HUES6 (cell line): ENCODE data around the gene CTNNBL1.

Source experiments
- H3K27ac ChIP-seq: 2 replicates; pipeline ENCODE4 v1.7.0; 2013; ENCODE audit warnings: low read depth, mild to moderate bottlenecking, low read length, inconsistent platforms
- H3K27me3 ChIP-seq: 2 replicates; pipeline ENCODE4 v1.6.1; 2013; ENCODE audit warnings: low read length; ENCODE audit not compliant: control insufficient read depth, insufficient read depth
- H3K36me3 ChIP-seq: 2 replicates; pipeline ENCODE4 v1.6.1; 2013; ENCODE audit warnings: low read length; ENCODE audit not compliant: control insufficient read depth, insufficient read depth
- H3K4me1 ChIP-seq: 2 replicates; pipeline ENCODE4 v1.6.1; 2013; ENCODE audit warnings: low read length; ENCODE audit not compliant: control insufficient read depth, insufficient read depth
- H3K4me3 ChIP-seq: 2 replicates; pipeline ENCODE4 v1.5.1; 2013; ENCODE audit warnings: low read depth, low read length
- H3K9ac ChIP-seq: one replicate; pipeline ENCODE4 v1.6.1; 2013; ENCODE audit warnings: mild to moderate bottlenecking, low read length
- H3K9me3 ChIP-seq: 2 replicates; pipeline ENCODE4 v1.6.1; 2013; ENCODE audit warnings: low read depth, low read length; ENCODE audit not compliant: control insufficient read depth, insufficient read depth

The CTNNBL1 gene

GRCh38 chr20:37745553-37745952, 51.7 kb downstream of the CTNNBL1 start:
- Histone ChIP-seq H3K27ac (no peak overlapping the region), H3K9ac (no peak overlapping the region), H3K36me3 (peaks cover 20% of the 10 kb centered on the region), H3K27me3 (no peaks in the 10 kb centered on the region), H3K4me1 (peaks cover 7% of the 10 kb centered on the region), H3K4me3 (no peak overlapping the region), H3K9me3 (no peaks in the 10 kb centered on the region)

- H3K4me3 ChIP-seq = no peak overlapping the region
- H3K9ac ChIP-seq = no peak overlapping the region
- no peaks in the 10 kb centered on the region for H3K9me3 ChIP-seq
- peaks cover 7% of the 10 kb centered on the region for H3K4me1 ChIP-seq
- peaks cover 20% of the 10 kb centered on the region for H3K36me3 ChIP-seq
- no peak overlapping the region for H3K27ac ChIP-seq
- H3K27me3 ChIP-seq = no peaks in the 10 kb centered on the region
These were observed 54.2 kb downstream of the CTNNBL1 start for GRCh38 chr20:37748015-37748414.

GRCh38 chr20:37749218-37749617, 55.4 kb downstream of the CTNNBL1 start:
- Histone ChIP-seq H3K27ac (no peak overlapping the region), H3K9ac (no peak overlapping the region), H3K4me3 (no peak overlapping the region), H3K4me1 (peaks cover 7% of the 10 kb centered on the region), H3K36me3 (peaks cover 20% of the 10 kb centered on the region), H3K27me3 (no peaks in the 10 kb centered on the region), H3K9me3 (no peaks in the 10 kb centered on the region)

GRCh38 chr20:37749620-37750403, 56.0 kb downstream of the CTNNBL1 start:
- Histone ChIP-seq H3K36me3 (peaks cover 20% of the 10 kb centered on the region), H3K4me3 (no peak overlapping the region), H3K9ac (no peak overlapping the region), H3K4me1 (peaks cover 7% of the 10 kb centered on the region), H3K9me3 (no peaks in the 10 kb centered on the region), H3K27ac (no peak overlapping the region), H3K27me3 (no peaks in the 10 kb centered on the region)

- H3K36me3 ChIP-seq = peaks cover 7% of the 10 kb centered on the region; the same call in 1 of the 2 replicates
- H3K4me1 ChIP-seq = no peaks in the 10 kb centered on the region
- no peak overlapping the region for H3K4me3 ChIP-seq
- no peaks in the 10 kb centered on the region for H3K9me3 ChIP-seq
- no peaks in the 10 kb centered on the region for H3K27me3 ChIP-seq
- H3K9ac ChIP-seq = no peak overlapping the region
- H3K27ac ChIP-seq = no peak overlapping the region
These were observed 61.8 kb downstream of the CTNNBL1 start for GRCh38 chr20:37755665-37756064.

GRCh38 chr20:37756234-37756633, 62.4 kb downstream of the CTNNBL1 start:
- peaks cover 7% of the 10 kb centered on the region; the same call in 1 of the 2 replicates for H3K36me3 ChIP-seq
- H3K9ac ChIP-seq = no peak overlapping the region
- H3K27ac ChIP-seq = no peak overlapping the region
- H3K4me1 ChIP-seq = no peaks in the 10 kb centered on the region
- H3K4me3 ChIP-seq = no peak overlapping the region
- no peaks in the 10 kb centered on the region for H3K9me3 ChIP-seq
- no peaks in the 10 kb centered on the region for H3K27me3 ChIP-seq

- no peaks in the 10 kb centered on the region for H3K4me1 ChIP-seq
- H3K9ac ChIP-seq = no peak overlapping the region
- H3K27ac ChIP-seq = no peak overlapping the region
- peaks cover 7% of the 10 kb centered on the region; the same call in 1 of the 2 replicates for H3K36me3 ChIP-seq
- H3K9me3 ChIP-seq = no peaks in the 10 kb centered on the region
- no peaks in the 10 kb centered on the region for H3K27me3 ChIP-seq
- H3K4me3 ChIP-seq = no peak overlapping the region
These were observed 63.7 kb downstream of the CTNNBL1 start for GRCh38 chr20:37757550-37757949.

- Histone ChIP-seq H3K36me3 (peaks cover 7% of the 10 kb centered on the region; the same call in 1 of the 2 replicates), H3K27ac (no peak overlapping the region), H3K4me3 (no peak overlapping the region), H3K9me3 (no peaks in the 10 kb centered on the region), H3K27me3 (no peaks in the 10 kb centered on the region), H3K9ac (no peak overlapping the region), H3K4me1 (no peaks in the 10 kb centered on the region)
These were observed 64.5 kb downstream of the CTNNBL1 start for GRCh38 chr20:37758332-37758731.

GRCh38 chr20:37759052-37759553, 65.3 kb downstream of the CTNNBL1 start:
- H3K9me3 ChIP-seq = no peaks in the 10 kb centered on the region

GRCh38 chr20:37759761-37760209, 66.0 kb downstream of the CTNNBL1 start:
- Histone ChIP-seq H3K4me1 (no peaks in the 10 kb centered on the region), H3K4me3 (no peak overlapping the region), H3K27ac (no peak overlapping the region), H3K9ac (no peak overlapping the region), H3K27me3 (no peaks in the 10 kb centered on the region), H3K9me3 (no peaks in the 10 kb centered on the region), H3K36me3 (peaks cover 7% of the 10 kb centered on the region; the same call in 1 of the 2 replicates)

More at GRCh38 chr20:37759052-37759553, 65.3 kb downstream of the CTNNBL1 start:
- H3K4me3 ChIP-seq = no peak overlapping the region
- no peak overlapping the region for H3K27ac ChIP-seq
- H3K9ac ChIP-seq = no peak overlapping the region
- H3K27me3 ChIP-seq = no peaks in the 10 kb centered on the region
- H3K4me1 ChIP-seq = no peaks in the 10 kb centered on the region
- peaks cover 7% of the 10 kb centered on the region; the same call in 1 of the 2 replicates for H3K36me3 ChIP-seq

- Histone ChIP-seq H3K27ac (no peak overlapping the region), H3K9ac (no peak overlapping the region), H3K4me3 (no peak overlapping the region), H3K36me3 (peaks cover 7% of the 10 kb centered on the region; the same call in 1 of the 2 replicates), H3K4me1 (no peaks in the 10 kb centered on the region), H3K27me3 (no peaks in the 10 kb centered on the region), H3K9me3 (no peaks in the 10 kb centered on the region)
These were observed 66.5 kb downstream of the CTNNBL1 start for GRCh38 chr20:37760322-37760721.
